Measurements from ENCODE around the gene PDZD2. TPM values are rescaled to one million over a fixed set of nuclear protein-coding genes. Genes with fewer than 3 reads are reported as not detected.

Gene PDZD2
- polyA plus RNA-seq, 3 donors = 0.10 TPM; not detected in 2

GRCh38 chr5:31703757-31704156 is 64.8 kb downstream of the PDZD2 start:
- Histone ChIP-seq H3K36me3 (replicated peaks in 1 of 2; ENCODE audit: control insufficient read depth in 1 of 2, insufficient read depth in 2 of 2, low read length in 2 of 2) (no peaks in the 10 kb centered on the region), H3K4me3 (replicated peaks in 1 of 3; ENCODE audit: low read depth in 2 of 3, low read length in 3 of 3) (no peak overlapping the region), H3K9ac (ENCODE audit: insufficient read depth, low read length, poor library complexity, severe bottlenecking) (no peak overlapping the region), H3K4me2 (replicated peaks; ENCODE audit: extremely low read depth, low read length, poor library complexity, severe bottlenecking) (no peak overlapping the region), H3K4me1 (ENCODE audit: control insufficient read depth in 1 of 2, insufficient read depth in 2 of 2, low read length in 2 of 2) (no peaks in the 10 kb centered on the region), H4K20me1 (ENCODE audit: insufficient read depth, low read length) (no peaks in the 10 kb centered on the region), H3K27ac (ENCODE audit: low read depth in 1 of 2, low read length in 2 of 2) (no peak overlapping the region), H3K79me2 (ENCODE audit: insufficient read depth, low read length) (no peaks in the 10 kb centered on the region), H3K27me3 (ENCODE audit: control insufficient read depth in 2 of 2, insufficient read depth in 2 of 2, low read length in 2 of 2) (no peaks in the 10 kb centered on the region), H2AFZ (ENCODE audit: insufficient read depth, low read depth, low read length, poor library complexity, severe bottlenecking) (no peak overlapping the region), H3K9me3 (replicated peaks in 1 of 2; ENCODE audit: control insufficient read depth in 1 of 2, insufficient read depth in 1 of 2, low read length in 2 of 2) (no peaks in the 10 kb centered on the region)
- WGBS (ENCODE audit: insufficient coverage) = 100% methylated on average over 1 of the region's 1 CpG
- no peak for TF ChIP-seq CTCF (IDR thresholded peaks at IDR 0.05)
- intact Hi-C loops (cut with micrococcal nuclease) = no loop called here
- Mint-ChIP-seq H3K4me3 (no peak overlapping the region), H3K4me1 (no peaks in the 10 kb centered on the region), H3K36me3 (no peaks in the 10 kb centered on the region), H3K27ac (no peak overlapping the region), H3K9me3 (peaks cover 0 to 7% (median 0%) of the 10 kb centered on the region in 7 donors), H3K27me3 (ENCODE audit: low read depth in 3 of 3) (peaks cover 0 to 3% (median 2%) of the 10 kb centered on the region in 3 donors)
- no peak for DNase-seq

GRCh38 chr5:31706186-31706585 is 67.3 kb downstream of the PDZD2 start:
- no peaks in the 10 kb centered on the region for H3K27me3 ChIP-seq (ENCODE audit: control insufficient read depth in 2 of 2, insufficient read depth in 2 of 2, low read length in 2 of 2)
- no peak overlapping the region for H3K4me3 Mint-ChIP-seq
- DNase-seq = no peak
- no peak overlapping the region for H3K27ac Mint-ChIP-seq
- no peaks in the 10 kb centered on the region for H3K4me1 ChIP-seq (ENCODE audit: control insufficient read depth in 1 of 2, insufficient read depth in 2 of 2, low read length in 2 of 2)
- H3K4me2 ChIP-seq (replicated peaks; ENCODE audit: extremely low read depth, low read length, poor library complexity, severe bottlenecking) = no peak overlapping the region
- no peaks in the 10 kb centered on the region for H3K4me1 Mint-ChIP-seq
- H3K9me3 Mint-ChIP-seq = peaks cover 0 to 7% (median 0%) of the 10 kb centered on the region in 7 donors
- TF ChIP-seq CTCF (IDR thresholded peaks at IDR 0.05) = no peak
- H3K36me3 Mint-ChIP-seq = no peaks in the 10 kb centered on the region
- H3K27ac ChIP-seq (ENCODE audit: low read depth in 1 of 2, low read length in 2 of 2) = no peak overlapping the region
- no peak overlapping the region for H3K4me3 ChIP-seq (replicated peaks in 1 of 3; ENCODE audit: low read depth in 2 of 3, low read length in 3 of 3)
- no peaks in the 10 kb centered on the region for H3K79me2 ChIP-seq (ENCODE audit: insufficient read depth, low read length)
- H3K36me3 ChIP-seq (replicated peaks in 1 of 2; ENCODE audit: control insufficient read depth in 1 of 2, insufficient read depth in 2 of 2, low read length in 2 of 2) = no peaks in the 10 kb centered on the region
- intact Hi-C loops (cut with micrococcal nuclease) = no loop called here
- no peak overlapping the region for H3K9ac ChIP-seq (ENCODE audit: insufficient read depth, low read length, poor library complexity, severe bottlenecking)
- H3K27me3 Mint-ChIP-seq (ENCODE audit: low read depth in 3 of 3) = peaks cover 0 to 4% (median under 1%) of the 10 kb centered on the region in 3 donors
- no peaks in the 10 kb centered on the region for H4K20me1 ChIP-seq (ENCODE audit: insufficient read depth, low read length)
- WGBS (ENCODE audit: insufficient coverage) = 100% methylated on average over 4 of the region's 4 CpGs
- H2AFZ ChIP-seq (ENCODE audit: insufficient read depth, low read depth, low read length, poor library complexity, severe bottlenecking) = no peak overlapping the region
- no peaks in the 10 kb centered on the region for H3K9me3 ChIP-seq (replicated peaks in 1 of 2; ENCODE audit: control insufficient read depth in 1 of 2, insufficient read depth in 1 of 2, low read length in 2 of 2)

All from CD14-positive monocyte (primary cell).